ENCODE results near the gene ST6GALNAC4. TPM values are rescaled to one million over a fixed set of nuclear protein-coding genes. Genes with fewer than 3 reads are reported as not detected.

Gene ST6GALNAC4
- total RNA-seq, 1 experiment from 2014 or later = 15.4 TPM

- no peak overlapping the region for H4K8ac ChIP-seq (replicated peaks; ENCODE audit: insufficient read length, low read depth, low read length)
- H3K27ac ChIP-seq (ENCODE audit: insufficient read length, low read depth, low read length) = no peak overlapping the region
- no peaks in the 10 kb centered on the region for H3K79me2 ChIP-seq (ENCODE audit: insufficient read depth, low read length)
- H3K27me3 Mint-ChIP-seq (ENCODE audit: low read depth) = no peaks in the 10 kb centered on the region
- no peak overlapping the region for H4K5ac ChIP-seq (ENCODE audit: insufficient read length, low read depth, low read length)
- H3K4me1 ChIP-seq (ENCODE audit: insufficient read depth, low read length) = no peaks in the 10 kb centered on the region
- H3K9me3 ChIP-seq (ENCODE audit: control insufficient read depth, low read depth, low read length) = no peaks in the 10 kb centered on the region
- no peak overlapping the region for H3K27ac Mint-ChIP-seq
- peaks cover 2 to 3% of the 10 kb centered on the region in 2 experiments; a peak in 2 of 5 replicates for H3K9me3 Mint-ChIP-seq
- no peak overlapping the region for H3K23ac ChIP-seq (ENCODE audit: insufficient read length, low read depth, low read length)
- H3K14ac ChIP-seq (ENCODE audit: insufficient read depth, low read length) = no peak overlapping the region; the same call in 1 of the 2 replicates
- no peak overlapping the region for H2BK15ac ChIP-seq (ENCODE audit: low read depth, low read length)
- H2BK5ac ChIP-seq (ENCODE audit: insufficient read length, low read length) = no peak overlapping the region
- H3K79me1 ChIP-seq (ENCODE audit: insufficient read depth, low read depth, low read length, poor library complexity, severe bottlenecking) = no peaks in the 10 kb centered on the region
- H4K91ac ChIP-seq (ENCODE audit: insufficient read length, low read depth, low read length) = no peak overlapping the region
- no peak overlapping the region for H2BK12ac ChIP-seq (ENCODE audit: insufficient read length, low read depth, low read length)
- TF ChIP-seq CTCF (conservative IDR thresholded peaks at IDR 0.05) = peak; percentile 27; the same call in 1 of the 3 replicates
- H2BK120ac ChIP-seq (ENCODE audit: low read depth, low read length, poor library complexity, severe bottlenecking) = no peak overlapping the region
- no peak for DNase-seq
- H3K4me2 ChIP-seq (ENCODE audit: insufficient read depth, insufficient read length, low read length) = no peak overlapping the region
- no peak overlapping the region for H3T11ph ChIP-seq (ENCODE audit: low read length)
- peaks cover 15 to 52% (median 49%) of the 10 kb centered on the region in 3 experiments; a peak in 6 of 7 replicates for H3K36me3 Mint-ChIP-seq (ENCODE audit: insufficient read depth in 1 of 3, low read depth in 3 of 3)
- H4K20me1 ChIP-seq (ENCODE audit: control insufficient read depth, insufficient read depth, insufficient read length) = no peaks in the 10 kb centered on the region
- WGBS (ENCODE audit: extremely low coverage, insufficient read length, low lambda C conversion rate) = no CpG with 5 or more reads among the region's 2 CpGs
- H3K56ac ChIP-seq (ENCODE audit: insufficient read length, low read depth, low read length) = no peak overlapping the region
- no peaks in the 10 kb centered on the region for H3K27me3 ChIP-seq (ENCODE audit: insufficient read depth, low read length)
- H3K4me1 Mint-ChIP-seq = peaks cover under 1 to 12% of the 10 kb centered on the region in 2 experiments; a peak in 2 of 4 replicates
- H3K9ac ChIP-seq (ENCODE audit: extremely low read depth, insufficient read length, low read length) = no peak overlapping the region
- H2AFZ ChIP-seq (ENCODE audit: low read length) = no peak overlapping the region
- no peak overlapping the region for H3K18ac ChIP-seq (ENCODE audit: insufficient read length, low read depth, low read length)
- no peak overlapping the region; a peak in 1 of 5 replicates for H3K4me3 Mint-ChIP-seq
- no peak overlapping the region for H3K4ac ChIP-seq (ENCODE audit: low read depth, low read length)
- no peaks in the 10 kb centered on the region for H3K23me2 ChIP-seq (ENCODE audit: insufficient read length, low read depth, low read length, poor library complexity, severe bottlenecking)
- H2AK5ac ChIP-seq (ENCODE audit: insufficient read length, low read length) = no peak overlapping the region
- no peak overlapping the region for H2BK20ac ChIP-seq (ENCODE audit: low read depth, low read length, poor library complexity, severe bottlenecking)
These were observed 29.0 kb downstream of the ST6GALNAC4 start for GRCh38 chr9:127887792-127888191.

Measured in H9 (cell line).